ENCODE data around the gene MOCOS.
"Not testable (repeated sequence)": the region's sequence is repeated elsewhere in the genome, so short reads cannot be mapped to it uniquely, and the experiment has no call there.

The MOCOS gene

DNA sequence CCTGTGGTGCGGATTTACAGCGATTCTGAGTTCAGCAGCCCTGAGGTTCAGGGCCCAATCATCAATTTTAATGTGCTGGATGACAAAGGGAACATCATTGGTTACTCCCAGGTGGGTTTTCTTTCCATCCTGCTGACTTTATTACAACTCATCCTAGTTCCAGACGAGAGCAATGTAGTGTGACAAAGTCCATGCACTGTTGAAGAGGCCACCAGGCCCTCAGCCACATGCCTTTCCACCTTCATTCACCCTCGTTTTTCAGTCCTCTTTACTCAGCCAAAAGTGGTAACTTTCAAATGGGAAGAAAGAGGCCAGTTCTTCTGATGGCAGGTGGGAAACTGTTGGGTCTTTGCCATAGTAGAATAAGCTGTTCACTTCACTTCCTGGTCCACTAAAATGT is 17.9 kb downstream of the MOCOS start:
- DNase-seq = no peak

DNA sequence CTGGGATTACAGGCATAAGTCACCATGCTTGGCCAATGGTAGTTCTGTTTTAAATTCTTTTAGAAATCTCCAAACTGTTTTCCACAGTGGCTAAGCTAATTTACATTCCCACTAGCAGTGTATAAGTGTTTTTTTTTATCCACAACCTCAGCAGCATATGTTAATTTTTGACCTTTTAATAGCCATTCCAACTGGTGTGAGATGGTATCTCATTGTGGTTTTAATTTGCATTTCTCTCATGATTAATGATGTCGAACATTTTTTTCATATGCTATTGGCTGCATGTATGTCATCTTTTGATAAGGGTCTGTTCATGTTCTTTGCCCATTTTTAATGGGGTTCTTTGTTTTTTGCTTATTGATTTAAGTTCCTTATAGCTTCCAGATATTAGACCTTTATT is 20.0 kb downstream of the MOCOS start:
- DNase-seq = no peak

DNA sequence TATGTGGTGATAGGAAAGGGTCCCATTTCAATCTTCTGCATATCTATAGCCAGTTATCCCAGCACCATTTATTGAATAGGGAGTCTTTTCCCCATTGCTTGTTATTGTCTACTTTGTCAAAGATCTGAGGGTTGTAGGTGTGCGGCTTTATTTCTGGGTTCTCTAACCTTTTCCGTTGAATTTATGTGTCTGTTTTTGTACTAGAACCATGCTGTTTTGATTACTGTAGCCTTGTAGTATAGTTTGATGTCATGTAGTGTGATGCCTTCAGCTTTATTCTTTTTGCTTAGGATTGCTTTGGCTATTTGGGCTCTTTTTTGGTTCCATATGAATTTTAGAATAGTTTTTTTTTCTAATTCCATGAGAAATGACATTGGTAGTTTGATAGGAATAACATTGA is 20.7 kb downstream of the MOCOS start:
- not testable (repeated sequence) for DNase-seq

DNA sequence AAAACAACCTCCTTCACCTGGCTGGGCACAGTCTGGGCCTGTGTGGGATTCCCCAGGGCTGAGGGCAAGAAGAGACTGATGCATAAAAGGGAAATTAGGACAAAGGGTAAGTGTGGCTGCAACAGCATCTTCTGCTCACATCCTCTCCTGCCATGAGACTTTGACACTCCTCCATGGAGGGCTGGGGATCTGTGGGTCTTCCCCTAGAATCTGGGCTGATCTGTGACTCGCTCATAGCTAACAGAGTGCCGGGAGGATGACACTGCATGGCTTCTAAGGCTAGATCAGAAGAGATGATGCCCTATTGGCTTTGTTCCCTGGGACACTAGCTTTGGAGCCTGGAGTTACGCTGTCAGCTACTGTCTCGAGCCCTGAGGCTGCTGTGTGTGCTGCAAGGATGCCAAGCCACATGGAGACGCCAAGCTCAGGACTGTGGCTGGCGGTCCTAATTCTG is 24.3 kb downstream of the MOCOS start:
- DNase-seq = no peak

DNA sequence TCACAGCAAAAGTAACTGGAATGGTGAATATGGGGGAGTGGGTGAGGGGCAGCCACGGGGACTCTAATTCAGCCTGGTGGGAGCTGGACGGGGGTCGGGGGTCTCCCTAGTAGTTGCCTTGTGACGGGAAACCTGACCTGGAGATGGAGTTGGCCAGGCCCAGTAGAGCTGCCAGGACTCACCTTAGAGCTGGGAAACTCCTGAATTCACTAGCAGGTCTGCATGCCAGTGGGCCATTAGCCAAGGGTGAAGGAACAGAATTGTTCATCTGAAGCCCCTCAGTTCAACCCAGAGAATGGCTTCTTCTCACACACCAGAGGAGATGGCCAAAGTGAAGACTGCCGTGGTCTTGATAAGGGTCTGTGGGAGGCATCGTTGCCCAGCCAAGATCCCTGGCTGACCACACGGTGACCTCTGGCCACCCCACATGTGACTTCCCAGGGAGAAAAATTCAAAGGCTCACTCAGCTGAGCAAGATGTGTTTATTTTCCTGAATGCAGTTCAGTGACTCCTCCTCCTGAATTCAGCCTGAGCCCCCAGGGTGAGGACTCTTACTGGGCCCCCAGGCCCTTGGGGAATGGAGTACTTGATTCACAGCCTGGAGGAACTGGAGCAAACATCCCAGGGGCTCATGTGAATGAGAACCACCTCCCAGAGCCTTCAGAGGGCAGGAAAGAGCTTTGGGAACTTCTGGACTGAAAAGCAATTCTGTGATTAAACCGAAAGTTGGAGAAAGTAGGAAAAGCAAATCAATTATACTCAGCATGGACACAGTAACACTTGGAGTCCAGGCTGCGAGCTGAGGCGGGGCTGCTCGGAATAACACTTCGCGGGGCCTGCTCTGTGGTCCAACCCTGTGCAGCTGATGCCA is 25.2 kb downstream of the MOCOS start:
- no peak for DNase-seq

DNA sequence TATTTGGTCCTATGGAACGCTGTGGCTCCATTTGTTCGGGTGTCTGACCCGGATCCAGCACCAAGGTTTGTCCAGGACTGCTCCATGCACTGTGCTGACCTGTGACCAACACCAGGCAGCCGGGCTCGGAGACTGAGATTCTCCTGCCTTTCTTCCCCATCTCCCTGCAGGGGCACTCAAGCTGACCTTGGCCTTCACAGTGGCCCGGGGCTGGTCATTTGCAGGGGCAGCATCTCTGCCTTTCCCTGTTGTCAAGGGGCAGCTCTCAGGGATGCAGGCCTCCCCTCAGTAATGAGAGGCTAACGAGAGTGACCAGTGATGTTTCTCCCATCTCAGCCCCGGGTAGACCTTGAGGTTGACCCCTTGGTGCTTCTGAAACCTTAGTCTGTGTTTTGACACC is 27.5 kb downstream of the MOCOS start:
- DNase-seq = no peak

DNA sequence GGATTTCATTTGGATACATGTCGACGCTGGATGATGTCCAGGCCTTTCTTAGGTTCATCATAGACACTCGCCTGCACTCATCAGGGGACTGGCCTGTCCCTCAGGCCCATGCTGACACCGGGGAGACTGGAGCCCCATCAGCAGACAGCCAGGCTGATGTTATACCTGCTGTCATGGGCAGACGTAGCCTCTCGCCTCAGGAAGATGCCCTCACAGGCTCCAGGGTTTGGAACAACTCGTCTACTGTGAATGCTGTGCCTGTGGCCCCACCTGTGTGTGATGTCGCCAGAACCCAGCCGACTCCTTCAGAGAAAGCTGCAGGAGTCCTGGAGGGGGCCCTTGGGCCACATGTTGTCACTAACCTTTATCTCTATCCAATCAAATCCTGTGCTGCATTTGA is 28.3 kb downstream of the MOCOS start:
- no peak for DNase-seq

DNA sequence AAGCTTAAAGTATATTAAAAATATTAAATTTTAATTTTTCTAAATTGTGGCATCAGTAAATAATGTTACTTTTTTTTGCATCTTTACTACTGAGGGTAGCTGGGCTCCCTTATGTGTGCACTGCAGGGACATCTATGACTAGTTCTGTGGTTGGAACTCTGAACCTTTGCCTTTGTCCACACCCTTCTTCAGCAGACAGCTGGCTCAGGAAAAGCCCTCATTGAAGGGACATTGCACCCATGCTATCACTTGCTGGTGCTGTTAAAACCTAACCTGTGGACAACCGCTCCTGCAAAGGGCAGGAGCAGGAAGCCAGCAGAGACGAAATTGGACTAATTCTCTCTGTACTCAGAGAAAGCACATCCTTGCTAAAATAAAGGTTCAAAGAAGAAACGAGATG is 30.1 kb downstream of the MOCOS start:
- DNase-seq = no peak

DNA sequence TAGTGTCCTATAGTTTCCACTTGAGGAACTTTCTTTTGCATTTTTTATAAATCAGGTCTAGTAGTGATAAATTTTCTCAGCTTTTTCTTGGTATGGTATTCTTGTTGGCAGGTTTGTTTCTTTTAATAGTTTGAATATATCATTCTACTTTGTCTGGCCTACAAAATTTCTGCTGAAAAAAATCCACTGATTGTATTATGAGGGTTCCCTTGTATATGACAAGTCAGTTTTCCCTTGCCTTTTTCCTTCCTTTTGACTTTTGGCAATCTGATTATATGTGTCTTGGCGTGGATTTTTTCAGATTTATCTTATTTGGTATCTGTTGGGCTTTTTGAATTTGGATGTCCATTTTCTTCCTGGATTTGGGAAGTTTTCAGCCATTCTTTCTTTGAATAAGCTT is 41.9 kb downstream of the MOCOS start:
- no peak for DNase-seq

DNA sequence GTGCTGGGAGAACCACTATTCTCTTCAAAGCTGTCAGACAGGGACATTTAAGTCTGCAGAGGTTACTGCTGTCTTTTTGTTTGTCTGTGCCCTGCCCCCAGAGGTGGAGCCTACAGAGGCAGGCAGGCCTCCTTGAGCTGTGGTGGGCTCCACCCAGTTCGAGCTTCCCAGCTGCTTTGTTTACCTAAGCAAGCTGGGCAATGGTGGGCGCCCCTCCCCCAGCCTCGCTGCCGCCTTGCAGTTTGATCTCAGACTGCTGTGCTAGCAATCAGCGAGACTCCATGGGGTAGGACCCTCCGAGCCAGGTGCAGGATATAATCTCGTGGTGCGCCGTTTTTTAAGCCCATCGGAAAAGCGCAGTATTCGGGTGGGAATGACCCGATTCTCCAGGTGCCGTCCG is 53.2 kb downstream of the MOCOS start:
- DNase-seq = not testable (repeated sequence)

DNA sequence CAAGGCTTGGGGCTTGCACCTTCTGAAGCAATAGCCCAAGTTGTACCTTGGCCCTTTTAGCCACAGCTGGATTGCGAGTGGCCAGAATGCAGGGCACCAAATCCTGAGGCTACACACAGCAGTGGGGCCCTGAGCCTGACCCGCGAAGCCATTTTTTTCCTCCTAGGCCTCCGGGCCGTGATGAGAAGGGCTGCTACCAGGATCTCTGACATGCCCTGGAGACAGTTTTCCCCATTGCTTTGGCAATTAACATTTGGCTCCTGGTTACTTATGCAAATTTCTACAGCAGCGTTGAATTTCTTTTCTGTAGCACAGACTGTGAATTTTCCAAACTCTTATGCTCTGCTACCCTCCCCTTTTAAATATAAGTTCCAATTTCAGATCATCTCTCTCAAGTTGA is 54.5 kb downstream of the MOCOS start:
- no peak for DNase-seq

DNA sequence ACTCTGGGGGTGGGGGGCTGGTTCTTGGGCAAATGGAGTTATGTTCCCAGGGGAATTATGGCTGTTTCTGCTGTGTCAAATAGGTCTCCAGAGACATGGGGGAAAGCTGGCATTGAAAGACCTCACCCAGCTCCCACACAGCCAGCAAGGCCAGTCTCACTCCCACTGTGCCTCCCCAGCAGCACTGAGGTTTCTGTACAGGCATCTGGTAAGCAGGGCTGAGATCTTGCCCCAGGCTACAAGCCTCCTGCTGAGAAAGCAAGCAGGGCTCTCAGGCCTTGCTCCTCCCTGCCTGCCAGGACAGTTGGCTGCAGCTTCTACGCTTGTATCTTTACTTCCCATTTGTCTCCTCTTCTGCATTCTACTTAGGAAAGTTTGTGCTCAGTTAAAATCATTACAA is 59.7 kb downstream of the MOCOS start:
- no peak for DNase-seq

DNA sequence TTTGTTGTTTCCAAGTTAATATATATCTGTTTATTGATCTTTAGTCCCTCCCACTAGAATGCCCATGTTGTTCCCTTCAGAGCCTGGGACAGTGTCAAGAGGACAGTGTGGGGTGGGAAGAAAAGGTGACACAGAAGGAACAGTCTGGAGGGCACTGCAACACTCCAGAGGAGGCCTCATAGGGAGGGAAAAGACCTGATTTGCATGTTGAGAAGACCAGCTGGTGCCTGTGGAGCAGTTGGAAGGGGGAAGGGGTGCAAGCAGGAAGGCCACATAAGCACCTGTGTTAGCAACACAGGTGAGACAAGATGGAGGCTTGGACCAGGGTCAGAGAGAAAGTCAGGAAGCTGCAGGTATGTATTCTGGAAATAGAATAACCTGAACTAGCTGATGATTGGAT is 62.1 kb downstream of the MOCOS start:
- no peak for DNase-seq

DNA sequence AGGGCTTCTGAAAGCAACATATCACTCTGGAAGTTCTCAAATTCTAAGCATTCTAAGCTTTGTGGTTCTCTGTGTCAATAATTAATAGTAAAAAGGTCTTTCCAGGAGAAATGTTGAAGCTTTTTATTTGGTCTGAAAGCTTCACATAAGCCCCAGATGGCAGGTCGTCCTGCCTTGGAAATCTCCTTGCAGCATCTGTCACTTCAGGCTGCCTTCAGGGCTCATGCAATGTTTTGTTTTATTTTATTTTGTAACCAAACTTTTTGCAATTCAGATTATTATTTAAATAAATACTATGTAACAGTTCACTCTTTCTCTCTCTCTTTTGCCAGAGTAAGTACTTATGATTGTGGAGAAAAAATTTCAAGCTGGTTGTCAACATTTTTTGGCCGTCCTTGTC is 63.5 kb downstream of the MOCOS start:
- DNase-seq = peak; percentile 57

DNA sequence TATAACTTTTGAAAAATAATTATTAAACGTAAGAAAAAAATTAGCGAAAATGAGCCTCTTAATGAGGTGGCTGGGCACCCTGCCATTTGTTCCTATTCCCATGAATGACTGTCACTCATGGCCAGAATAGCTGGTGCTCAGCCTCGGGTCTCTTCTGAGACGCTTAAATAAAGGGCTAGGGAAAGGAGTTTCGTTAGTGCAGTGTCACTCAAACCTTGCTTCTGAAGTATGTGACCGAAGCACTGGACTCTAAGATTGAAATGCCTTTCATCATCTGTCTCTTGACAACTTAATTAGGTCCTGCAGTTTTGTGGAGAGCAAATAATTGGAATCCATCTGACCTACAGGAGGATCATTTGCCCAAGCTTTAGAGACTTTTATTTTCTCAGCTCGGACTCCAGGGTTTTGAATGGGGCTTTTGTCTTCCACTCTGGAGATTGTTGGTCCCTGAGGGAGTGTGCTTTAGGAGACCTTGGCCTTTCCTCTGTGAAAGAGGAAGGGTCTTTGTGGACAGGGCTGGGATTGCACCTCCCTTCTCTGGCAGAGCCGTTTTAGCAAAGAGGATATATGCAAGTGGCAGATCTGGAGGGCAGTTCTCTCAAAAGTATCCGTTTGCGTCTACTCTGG is 67.9 kb downstream of the MOCOS start:
- DNase-seq = no peak

DNA sequence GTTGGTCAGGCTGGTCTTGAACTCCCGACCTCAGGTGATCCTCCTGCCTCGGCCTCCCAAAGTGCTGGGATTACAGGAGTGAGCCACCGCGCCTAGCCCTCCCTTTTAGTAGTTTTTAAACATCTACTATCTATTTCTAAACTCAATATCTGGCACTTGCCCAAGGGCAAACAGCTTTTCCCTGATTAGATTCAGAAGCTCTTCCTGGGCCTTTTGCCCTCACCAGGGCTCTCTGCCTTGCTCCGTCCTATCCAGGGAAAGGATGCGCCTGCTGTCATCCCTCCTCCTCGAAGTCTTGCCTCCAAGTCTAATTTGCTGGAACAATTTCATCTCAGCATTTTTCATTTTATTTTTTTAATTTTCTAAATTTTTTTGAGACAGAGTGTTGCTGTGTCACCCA is 68.8 kb downstream of the MOCOS start:
- DNase-seq = no peak

DNA sequence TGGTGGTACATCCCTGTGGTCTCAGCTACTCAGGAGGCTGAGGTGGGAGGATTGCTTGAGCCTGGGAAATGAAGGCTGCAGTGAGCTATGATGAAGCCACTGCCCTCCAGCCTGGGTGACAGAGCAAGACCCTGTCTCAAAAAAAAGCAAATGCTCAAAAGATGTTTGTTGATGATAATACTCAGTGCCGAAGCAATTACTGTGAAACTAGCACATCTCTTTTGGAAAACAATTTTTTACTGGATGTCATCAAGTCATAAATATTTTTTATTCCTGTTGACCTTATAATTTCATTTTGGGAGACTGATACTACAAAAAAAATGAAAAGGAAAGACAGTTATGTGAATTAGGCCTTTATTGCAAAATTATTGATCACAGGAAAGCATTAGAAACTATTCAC is 75.7 kb downstream of the MOCOS start:
- DNase-seq = no peak

DNA sequence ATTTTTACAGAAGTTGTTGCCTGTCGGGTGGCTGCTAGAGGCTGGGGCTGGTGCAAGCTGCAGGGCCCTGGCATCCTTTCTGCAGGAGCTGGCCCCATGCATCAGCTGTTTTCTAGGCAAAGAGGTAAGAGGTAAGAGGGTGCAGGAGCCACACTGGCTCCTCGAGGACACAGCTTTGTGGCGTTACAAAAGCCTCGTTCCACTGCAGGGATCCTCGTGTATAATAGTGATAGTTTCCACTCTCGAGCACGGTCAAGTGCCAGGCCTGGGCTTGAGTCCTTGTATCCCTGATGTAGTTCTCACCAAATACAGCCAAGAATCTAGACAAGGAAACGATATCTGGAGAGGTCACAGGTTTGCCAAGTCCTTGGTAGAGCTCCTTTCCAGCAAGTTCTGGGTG is 77.0 kb downstream of the MOCOS start:
- no peak for DNase-seq

DNA sequence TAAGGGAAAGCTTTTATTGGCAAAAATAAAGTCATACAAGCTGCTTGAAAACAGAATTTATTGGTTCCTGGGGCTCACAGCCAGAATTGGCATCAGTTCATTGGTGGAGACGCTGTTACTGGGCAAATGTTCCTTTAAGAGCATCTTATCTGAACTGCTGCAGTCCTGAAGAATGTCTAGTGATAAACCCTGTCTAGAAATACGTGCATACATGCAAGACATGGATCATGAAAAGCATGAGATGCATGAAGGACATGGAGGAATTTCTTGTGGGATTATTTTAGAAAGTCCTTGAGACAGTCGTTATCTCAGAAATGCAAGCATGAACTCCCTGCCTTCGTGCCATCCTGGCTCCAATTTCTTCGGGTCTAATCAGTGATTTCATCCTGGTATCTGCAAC is 77.7 kb downstream of the MOCOS start:
- no peak for DNase-seq

DNA sequence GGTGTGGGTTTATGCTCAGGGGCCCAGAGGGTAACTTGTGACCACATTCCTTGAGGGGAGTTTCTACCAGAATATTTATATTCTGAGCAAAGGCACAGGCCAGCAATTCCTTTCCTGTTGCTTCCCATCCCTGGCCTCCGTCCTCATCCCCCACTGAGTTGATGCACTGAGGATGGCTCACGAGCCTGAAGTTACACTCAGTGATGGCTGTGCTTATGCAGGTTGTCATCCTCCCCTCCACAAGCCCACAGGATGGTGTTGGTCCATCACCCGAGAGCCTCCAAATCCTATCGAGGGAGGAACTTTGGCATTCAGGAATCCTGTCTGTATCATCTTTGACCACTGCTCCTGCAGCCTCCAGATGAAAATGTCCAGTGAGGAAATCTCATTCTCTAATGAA is 81.9 kb downstream of the MOCOS start:
- DNase-seq = no peak

DNA sequence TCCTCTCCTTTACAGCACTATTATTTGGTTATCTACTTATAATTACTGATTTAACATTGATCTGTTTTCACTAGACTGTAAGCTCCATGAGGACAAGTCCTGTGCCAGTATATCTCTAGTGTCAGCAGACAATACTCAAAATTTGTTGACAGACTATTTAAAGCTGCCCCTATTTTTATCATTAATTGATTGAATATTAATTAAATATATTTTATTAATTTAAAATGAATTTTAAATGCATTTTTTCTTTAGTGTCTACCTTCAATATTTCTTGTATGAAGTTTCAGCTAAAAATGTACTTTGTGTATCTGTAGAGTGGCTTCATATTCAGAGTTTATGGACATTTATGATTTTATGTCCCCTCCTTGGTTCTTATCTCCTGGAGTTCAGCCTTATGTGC is 83.9 kb downstream of the MOCOS start:
- DNase-seq = no peak

DNA sequence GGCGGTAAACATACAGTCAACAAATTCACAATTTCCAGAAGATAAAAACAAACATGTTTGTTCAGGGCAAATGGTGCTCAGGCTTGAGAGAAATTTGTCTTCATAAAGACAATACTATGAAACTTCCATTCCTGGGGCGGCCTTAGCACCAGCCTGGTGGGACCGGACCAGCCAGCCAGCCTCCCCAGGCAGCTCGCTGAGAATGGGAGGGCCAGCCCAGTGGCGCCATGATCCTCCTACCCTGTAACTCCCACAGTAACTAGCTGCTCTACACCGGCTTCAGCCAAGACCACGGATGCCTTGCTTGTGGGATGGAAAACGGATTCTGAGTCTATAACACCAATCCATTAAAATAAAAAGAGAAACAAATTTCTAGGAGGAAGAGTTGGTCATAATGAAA is 86.0 kb downstream of the MOCOS start:
- no peak for DNase-seq

DNA sequence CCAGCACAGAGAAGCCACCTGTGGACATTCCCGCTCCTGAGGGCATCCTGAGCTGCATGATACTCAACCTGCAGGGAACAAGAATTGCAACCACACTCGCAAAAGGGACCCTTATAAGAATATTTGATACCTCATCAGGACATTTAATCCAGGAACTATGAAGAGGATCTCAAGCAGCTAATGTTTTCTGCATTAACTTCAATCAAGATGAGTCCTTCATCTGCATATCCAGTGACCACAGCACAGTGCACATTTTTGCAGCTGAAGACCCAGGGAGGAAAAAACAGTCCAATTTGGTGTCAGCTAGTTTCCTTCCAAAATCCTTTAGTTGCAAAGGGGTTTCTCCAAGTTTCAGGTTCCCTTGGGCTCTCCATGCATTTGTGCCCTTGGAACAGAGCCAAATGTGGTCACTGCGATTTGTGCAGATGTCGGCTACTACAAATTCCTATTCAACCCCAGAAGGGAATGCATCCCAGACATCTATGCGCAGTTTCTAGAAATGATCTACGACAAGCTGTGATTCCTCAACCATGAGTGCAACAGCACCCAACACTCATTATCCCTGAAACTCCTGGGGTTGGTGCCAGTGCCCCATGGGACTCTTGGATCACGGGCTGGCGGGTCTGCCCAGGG is 86.9 kb downstream of the MOCOS start:
- no peak for DNase-seq

DNA sequence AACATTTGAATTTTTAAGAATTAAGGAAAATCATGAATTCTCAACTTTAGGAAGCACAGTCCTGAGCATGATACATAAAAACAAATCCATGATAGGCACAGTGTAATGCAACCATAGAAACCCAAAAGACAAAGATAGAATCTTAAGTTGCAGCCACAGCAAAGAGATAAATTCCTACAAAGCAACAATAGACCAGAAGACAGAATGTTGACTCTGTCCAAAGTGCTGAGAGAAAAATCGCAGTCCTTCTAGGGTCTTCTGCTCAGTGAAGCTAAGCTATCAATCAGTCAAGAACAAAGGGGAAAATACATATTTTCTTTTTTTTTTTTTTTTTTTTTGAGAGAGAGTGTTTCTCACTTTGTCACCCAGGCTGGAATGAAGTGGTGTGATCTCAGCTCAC is 88.3 kb downstream of the MOCOS start:
- DNase-seq = no peak

All from NCI-H82 (cell line).